DMS53 treated with DMSO at 0.1 percent for 48 hours (cell line): ENCODE data around the gene CCT7.

Experiments used
- DNase-seq: peaks from one replicate; lab custom pipeline; 2025; ENCODE audit not compliant: unreplicated experiment; lab: John Stamatoyannopoulos, UW

Gene CCT7

DNA sequence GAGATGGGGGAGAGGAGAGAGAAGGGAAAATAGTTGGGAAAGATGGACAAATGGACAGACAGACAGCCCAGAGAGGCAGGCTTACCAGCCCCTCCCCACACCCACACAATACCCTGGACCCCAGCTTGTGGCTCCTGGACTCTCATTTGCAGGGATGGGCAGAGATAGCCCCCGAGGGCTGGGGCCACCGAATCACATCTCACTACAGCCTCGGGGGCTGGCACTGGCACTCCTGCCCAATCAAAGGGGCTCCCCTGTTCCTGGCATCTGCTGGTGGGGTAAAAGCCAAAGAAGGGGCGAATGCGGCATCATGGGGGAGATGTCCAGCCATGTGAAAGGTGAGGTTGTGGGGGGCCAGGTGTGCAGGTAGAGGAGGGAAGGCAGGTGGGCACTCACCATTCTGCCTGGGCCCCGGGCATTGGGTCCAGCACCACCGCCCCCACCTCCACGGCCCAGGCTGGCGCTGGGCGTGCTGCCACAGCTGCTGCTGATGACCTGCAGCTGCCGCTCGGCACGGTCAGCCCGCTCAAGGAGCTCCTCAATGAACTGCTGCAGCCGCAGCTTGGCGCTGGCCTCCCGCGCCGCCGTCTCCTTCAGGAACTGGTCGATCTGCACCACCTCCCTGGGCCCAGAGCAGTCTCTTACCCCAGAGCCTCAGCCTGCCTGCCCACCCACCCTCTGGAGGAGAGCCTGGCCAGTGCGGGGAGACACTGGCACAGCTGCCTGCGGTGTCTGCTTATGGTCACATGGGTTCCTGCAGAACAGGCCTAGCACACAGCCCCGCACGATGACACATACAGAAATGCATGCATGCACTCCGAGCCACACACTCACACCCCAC, 32.2 kb downstream of the CCT7 start:
- DNase-seq, result no peak

GRCh38 chr2:73267008-73267407, 32.9 kb downstream of the CCT7 start:
- no peak for DNase-seq

DNA sequence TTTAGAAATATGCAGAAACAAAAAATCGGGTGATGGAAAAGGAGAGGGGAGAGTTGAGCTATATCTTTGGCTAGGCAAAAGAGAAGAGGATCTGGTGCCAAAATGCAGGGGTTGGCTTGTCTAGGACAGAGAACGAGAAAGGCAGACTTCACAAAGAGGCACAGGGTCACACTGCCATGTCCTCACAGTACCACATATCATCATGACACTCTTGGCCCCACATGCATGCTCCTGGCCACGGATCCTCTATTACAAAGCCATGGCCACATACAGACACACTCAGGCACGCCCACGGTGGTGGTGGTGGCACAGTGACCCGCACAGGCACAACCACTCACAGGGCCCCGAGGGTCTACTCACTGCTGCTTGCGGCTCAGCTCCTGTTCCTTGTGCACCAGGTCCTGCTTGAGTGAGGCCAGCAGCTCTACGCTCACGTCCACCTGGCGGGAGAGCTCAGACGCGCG, 34.3 kb downstream of the CCT7 start:
- peak; percentile 41 for DNase-seq

DNA sequence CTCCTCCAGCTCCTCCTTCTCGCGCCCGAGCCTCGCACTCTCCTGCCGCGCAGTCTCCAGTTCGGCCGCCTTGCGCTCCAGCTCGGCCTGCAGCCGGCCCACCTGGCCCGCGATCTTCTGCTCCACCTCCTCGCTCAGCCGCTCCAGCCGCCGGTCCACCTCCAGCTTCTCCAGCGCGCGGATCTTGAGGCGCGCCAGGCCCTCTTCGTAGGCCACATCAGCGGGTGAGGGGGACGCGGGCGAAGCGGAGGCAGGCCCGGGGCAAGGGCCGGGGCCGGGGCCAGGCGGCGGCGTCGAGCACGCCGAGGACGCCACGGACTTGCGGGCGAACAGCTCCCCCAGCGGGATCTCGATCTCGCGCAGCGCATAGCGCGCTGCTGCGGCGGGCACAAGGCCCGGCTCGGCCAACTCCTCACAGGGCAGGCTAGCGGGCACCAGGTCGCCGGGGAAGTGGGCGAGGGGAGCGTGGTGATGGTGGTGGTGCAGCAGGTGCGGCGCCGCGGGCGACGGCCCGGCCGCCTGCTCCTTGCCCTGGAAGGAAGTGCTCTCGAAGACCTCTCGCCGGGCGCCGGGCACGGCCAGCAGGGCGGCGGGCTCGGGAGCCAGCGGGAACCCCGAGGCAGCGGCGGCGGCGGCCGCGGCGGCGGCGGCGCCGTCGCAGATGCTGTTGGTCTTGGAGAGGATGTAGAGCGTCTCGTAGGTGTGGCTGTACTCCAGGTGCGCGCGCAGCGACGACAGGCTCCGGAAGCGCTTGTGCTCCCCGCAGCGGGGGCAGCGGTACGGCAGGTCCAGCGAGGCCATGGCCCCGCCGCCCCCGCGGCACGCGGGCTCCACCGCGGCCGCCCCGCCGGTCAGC, 35.0 kb downstream of the CCT7 start:
- DNase-seq, result peak; percentile 83

GRCh38 chr2:73269686-73270465, 35.8 kb downstream of the CCT7 start:
- DNase-seq, result no peak

GRCh38 chr2:73272270-73272669, 38.2 kb downstream of the CCT7 start:
- DNase-seq, result no peak

DNA sequence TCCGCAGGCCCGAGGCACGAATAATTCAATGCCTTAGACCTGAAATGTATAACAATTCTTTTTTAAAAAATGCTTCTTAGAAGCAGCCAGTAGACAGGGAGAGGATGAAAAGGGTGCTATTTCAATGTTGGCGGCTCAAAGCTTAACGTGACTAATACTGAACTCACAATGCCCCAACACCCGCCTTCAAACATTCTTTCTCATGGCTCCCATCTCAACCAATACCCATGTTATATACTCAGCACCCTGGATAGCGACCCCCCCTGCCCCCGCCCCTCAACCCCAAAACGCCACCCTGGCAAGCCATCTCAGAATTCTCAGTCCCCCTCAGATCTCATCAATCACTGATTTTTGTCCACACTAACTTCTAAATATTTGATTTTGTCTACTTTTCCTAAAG, 45.7 kb downstream of the CCT7 start:
- DNase-seq, result no peak

- no peak for DNase-seq
Observed at GRCh38 chr2:73281244-73281643, 47.1 kb downstream of the CCT7 start.

DNA sequence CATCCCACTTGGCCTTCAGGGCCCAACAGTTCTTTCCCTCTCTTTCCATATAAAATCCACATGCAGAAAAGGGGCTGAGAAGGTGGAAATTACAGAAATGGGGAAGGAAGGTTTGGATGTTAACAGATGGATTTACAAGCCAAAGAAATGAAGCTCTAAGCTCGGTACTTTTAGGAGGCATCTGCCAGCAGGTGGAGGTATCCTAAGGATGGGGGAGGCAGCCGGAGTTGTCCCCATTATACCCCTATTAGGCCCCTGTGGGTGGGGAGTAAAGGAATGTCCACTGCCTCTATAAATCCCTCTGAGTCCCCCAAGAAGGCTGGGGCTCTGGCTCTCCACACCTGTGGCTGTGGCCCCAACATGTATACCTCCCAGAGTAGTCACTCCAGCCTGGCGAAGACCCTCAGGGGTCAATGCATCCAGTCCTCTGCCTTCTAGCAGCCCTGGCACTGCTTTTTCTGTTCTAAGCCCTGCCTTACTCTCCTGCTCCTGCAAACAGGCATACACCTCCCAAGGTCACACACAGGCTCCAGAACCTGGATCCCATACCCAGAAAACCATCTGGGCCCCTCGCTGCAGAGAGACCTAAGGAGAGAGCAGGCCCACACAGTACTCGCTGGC, 48.9 kb downstream of the CCT7 start:
- no peak for DNase-seq

GRCh38 chr2:73283545-73284295, 49.6 kb downstream of the CCT7 start:
- DNase-seq, result no peak

DNA sequence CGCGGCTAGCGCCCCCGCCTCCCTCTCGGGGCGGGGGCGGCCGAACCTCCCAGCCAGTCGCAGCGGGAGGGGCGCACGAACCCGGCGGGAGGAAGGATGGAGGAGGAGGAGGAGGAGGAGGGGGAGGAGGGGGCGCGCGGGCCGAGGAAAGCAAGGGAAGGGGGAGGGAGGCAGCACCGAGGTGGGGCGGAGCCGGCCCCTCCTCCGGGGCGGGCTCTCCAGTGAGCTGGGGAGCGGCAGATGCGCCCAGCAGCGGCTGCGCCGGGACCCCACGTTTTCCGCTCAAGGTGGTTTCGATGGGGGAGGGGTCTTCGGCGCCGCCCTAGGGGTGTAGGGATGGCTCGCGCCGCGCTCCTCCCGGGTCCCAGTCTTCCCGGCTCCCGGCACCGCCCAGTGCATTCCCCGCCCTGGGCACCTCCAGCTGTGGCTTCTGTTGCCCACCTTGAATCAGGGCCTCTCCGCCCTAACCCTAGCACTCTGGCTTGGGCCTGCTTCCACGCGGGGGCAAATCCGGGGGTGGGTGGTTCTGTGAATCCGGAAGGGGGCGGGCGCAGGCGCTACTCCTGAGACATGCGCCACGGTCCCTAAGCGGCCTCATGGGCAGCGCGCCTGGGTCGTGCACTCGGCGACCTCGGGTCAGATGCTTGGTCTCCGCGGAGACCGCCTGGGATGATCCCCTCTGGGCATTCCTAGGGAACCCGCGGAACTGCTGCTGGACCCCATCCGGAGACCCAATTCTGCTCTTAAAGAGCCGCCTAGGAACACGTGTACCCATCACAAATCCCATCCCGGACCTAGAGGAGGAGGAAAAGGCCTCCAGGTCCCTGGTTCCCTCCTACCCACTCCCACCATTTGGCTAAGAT, 50.4 kb downstream of the CCT7 start, which contains the start of gene FBXO41:
TSS of gene FBXO41 (minus strand) at position 183 of the 863 bp plus-strand sequence. CDS start 14,848 bp downstream, outside the sequence.
- DNase-seq, result peak; percentile 19

GRCh38 chr2:73285159-73285739, 51.1 kb downstream of the CCT7 start:
- DNase-seq, result no peak

- no peak for DNase-seq
Observed at GRCh38 chr2:73286134-73286655, 52.1 kb downstream of the CCT7 start.

GRCh38 chr2:73289304-73289703, 55.2 kb downstream of the CCT7 start:
- no peak for DNase-seq

GRCh38 chr2:73290049-73290839, 56.1 kb downstream of the CCT7 start:
- DNase-seq, result peak; percentile 75

DNA sequence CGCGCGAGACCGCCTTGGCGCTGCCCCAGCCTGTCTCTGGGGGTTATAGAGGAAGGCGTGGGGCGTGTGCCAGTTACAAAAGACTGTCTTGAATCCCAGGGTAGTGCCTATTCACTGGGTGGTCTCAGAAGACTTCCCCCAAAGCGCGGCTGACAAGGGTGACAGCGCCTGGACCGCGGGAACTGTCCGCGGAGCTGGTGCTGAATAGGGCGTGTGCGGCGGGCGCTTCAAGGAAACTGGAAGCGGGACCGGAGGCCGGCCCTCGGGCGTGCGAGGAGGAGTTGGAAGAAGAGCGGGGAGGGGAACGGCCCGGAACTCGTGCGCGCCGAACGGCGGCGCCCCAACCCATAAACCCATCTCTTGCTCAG, 57.0 kb downstream of the CCT7 start:
- peak; percentile 34 for DNase-seq

DNA sequence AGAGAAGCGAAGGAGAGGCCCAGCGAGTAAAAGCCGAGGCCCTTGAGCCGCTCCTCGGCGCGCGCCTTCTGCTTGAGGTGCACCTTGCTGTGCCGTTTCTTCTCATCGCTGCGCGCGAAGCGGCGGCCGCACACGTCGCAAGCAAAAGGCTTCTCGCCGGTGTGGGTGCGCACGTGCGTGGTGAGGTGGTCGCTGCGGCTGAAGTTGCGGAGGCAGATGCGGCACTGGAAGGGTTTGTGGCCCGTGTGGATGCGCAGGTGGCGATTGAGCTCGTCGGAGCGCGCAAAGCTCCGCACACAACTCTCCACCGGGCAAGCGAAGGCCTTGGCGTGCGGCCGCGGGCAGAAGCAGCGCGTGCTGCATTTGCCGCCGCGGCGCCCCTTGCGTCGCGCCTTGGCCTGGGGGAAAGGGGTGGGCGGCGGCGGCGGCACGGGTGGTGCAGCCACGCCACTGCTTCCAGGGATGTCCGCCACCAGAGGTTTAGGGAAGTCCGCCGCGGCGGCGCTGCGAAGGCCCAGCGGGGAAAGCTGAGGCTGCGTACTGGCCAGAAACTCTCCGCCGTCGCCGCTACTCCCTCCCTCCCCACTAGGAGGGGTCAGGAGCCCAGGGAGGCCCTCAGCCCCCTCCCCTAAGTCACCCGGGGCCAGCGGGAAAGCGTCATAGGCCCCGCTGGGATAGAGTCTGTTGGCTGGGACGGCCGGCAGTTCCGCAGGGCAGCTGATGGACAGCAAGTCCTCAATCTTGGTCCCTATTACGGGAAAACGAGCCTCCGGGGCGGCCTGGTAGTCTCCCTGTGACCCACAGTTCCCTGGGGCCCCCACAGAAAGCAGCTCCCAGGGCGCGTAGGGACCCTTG, 57.6 kb downstream of the CCT7 start:
- DNase-seq, result peak; percentile 61
